ENCODE data around the gene EVX2. TPM values are rescaled to one million over a fixed set of nuclear protein-coding genes. Genes with fewer than 3 reads are reported as not detected.

Gene EVX2
- total RNA-seq, 2 experiments from 2014 or later, result not detected

DNA sequence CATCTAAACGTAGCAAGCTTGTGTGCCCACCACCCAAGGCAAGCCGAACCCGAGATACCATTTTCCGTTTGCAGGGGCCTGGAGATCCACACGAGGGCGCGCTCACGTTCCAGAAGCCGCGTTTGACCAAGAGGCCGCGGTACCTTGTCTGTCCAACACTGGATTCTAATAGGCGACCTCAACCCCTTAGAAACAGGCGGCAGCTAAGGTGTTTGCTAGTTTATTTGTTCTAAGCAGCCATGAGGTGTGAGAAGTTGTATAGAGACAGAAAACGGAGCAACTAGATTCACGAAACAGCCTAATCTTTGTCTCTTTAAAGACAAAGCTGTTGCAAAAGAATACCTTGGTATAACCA is 27.5 kb upstream of the EVX2 start:
- POLR2A ChIA-PET, result no interaction called here
- peaks cover 5% of the 10 kb centered on the region for H3K36me3 Mint-ChIP-seq
- H3K4me3 Mint-ChIP-seq, result peak overlapping the region; percentile 8
- intact Hi-C loops (cut with micrococcal nuclease), result loop anchor here (2.0 to 5.0 kb wide), 2 partner anchors 26 to 51 kb away; no protein-coding TSS in a partner anchor
- H3K27me3 Mint-ChIP-seq, result peaks cover 80% of the 10 kb centered on the region
- CTCF ChIA-PET, result interaction anchor here (1.0 to 1.9 kb wide), 7 partner anchors 8 to 541 kb away, joined by 3 to 13 read pairs (median 7); no protein-coding TSS in a partner anchor
- peak; percentile 49 for DNase-seq
- H3K4me1 Mint-ChIP-seq (ENCODE audit: low read depth), result peaks cover 13% of the 10 kb centered on the region
- H3K27ac Mint-ChIP-seq, result no peak overlapping the region
- H3K9me3 Mint-ChIP-seq, result no peaks in the 10 kb centered on the region

DNA sequence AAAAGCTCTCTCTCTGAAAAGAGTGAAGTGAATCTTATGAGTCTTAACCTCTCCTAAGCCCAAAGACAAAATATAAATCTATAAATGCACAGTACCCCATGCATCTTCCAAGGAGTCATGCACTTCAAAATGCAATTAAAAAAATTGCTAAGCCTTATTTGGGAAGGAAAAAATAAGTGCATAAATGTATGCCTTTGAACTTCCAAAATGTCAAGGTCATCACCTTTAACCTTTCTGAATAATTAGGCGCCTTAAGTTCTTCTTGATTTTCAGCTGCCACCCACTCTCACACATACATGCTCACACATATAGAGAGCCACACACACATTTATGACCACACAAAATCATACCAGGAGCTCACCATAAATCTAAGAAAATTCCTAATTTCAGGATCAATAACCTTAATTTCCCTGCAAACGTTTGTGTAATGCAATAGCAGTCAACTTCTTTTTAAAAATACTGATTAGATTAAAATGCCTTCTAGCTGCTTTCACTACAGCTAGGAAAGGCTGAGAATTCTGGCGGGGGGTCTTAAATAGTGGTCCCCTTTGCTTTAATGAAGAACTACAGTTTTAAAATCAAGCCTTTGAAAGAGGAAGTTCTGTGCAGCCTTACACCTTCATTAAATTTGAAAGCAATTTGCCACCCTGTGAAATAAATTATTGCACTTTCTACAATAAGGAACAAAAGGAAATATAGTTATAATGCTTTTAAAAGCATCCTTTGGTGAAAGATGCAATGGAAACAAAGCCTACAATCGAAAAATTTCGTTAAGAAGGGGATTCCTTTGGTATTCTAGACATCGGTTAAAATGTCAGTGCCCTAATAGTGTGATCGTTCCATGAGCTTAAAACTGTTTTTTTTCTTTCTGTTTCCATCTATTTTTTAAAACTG is 26.9 kb upstream of the EVX2 start:
- peaks cover 18% of the 10 kb centered on the region for H3K4me1 Mint-ChIP-seq (ENCODE audit: low read depth)
- H3K27me3 Mint-ChIP-seq, result peaks cover 81% of the 10 kb centered on the region
- H3K4me3 Mint-ChIP-seq, result peak overlapping the region; percentile 8
- POLR2A ChIA-PET, result no interaction called here
- no peaks in the 10 kb centered on the region for H3K9me3 Mint-ChIP-seq
- H3K27ac Mint-ChIP-seq, result no peak overlapping the region
- no peak for DNase-seq
- intact Hi-C loops (cut with micrococcal nuclease), result loop anchor here (2.0 to 5.0 kb wide), 2 partner anchors 26 to 52 kb away; no protein-coding TSS in a partner anchor
- CTCF ChIA-PET, result interaction anchor here (0.8 to 1.9 kb wide), 9 partner anchors 8 to 1037 kb away, joined by 3 to 13 read pairs (median 7); no protein-coding TSS in a partner anchor
- H3K36me3 Mint-ChIP-seq, result peaks cover 5% of the 10 kb centered on the region

DNA sequence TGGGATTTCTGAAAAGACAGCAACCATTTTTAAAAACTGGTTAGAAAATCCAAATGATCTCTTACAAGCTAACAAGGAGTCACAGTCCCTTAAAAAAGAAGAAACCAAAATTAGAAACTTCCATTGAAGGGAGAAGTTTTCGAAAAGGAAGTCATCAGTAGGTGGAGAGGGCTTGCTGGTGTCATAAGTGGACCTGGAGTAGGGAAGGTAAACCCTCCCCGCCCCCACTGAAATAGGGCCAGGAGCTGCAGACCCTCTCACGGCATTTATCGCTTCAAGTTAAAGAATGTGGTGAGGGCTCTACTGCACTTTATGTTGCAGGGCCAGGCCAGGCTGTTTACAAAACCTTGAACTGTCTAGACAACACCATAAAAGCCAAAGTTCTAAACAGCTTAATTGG is 26.2 kb upstream of the EVX2 start:
- H3K4me1 Mint-ChIP-seq (ENCODE audit: low read depth), result peaks cover 23% of the 10 kb centered on the region
- ChIA-PET POLR2A (no interaction called here), CTCF (interaction anchor here (0.8 to 1.9 kb wide), 6 partner anchors 10 to 542 kb away, joined by 3 to 8 read pairs (median 7); no protein-coding TSS in a partner anchor)
- H3K27me3 Mint-ChIP-seq, result peaks cover 84% of the 10 kb centered on the region
- H3K9me3 Mint-ChIP-seq, result no peaks in the 10 kb centered on the region
- H3K4me3 Mint-ChIP-seq, result no peak overlapping the region
- no peak overlapping the region for H3K27ac Mint-ChIP-seq
- H3K36me3 Mint-ChIP-seq, result peaks cover 5% of the 10 kb centered on the region
- no peak for DNase-seq
- intact Hi-C loops (cut with micrococcal nuclease), result loop anchor here (2.0 to 5.0 kb wide), 2 partner anchors 25 to 52 kb away; no protein-coding TSS in a partner anchor

- POLR2A ChIA-PET, result no interaction called here
- H3K9me3 Mint-ChIP-seq, result no peaks in the 10 kb centered on the region
- no peak overlapping the region for H3K27ac Mint-ChIP-seq
- intact Hi-C loops (cut with micrococcal nuclease), result no loop called here
- H3K36me3 Mint-ChIP-seq, result peaks cover 5% of the 10 kb centered on the region
- H3K27me3 Mint-ChIP-seq, result peaks cover 84% of the 10 kb centered on the region
- CTCF ChIA-PET, result interaction anchor here (1.6 to 1.8 kb wide), 3 partner anchors 11 to 346 kb away, joined by 7 to 8 read pairs (median 7); no protein-coding TSS in a partner anchor
- H3K4me3 Mint-ChIP-seq, result no peak overlapping the region
- H3K4me1 Mint-ChIP-seq (ENCODE audit: low read depth), result peaks cover 26% of the 10 kb centered on the region
- DNase-seq, result no peak
Measured at GRCh38 chr2:176109192-176109901, 25.6 kb upstream of the EVX2 start.

GRCh38 chr2:176107731-176108181 is 24.0 kb upstream of the EVX2 start:
- H3K27ac Mint-ChIP-seq, result no peak overlapping the region
- CTCF ChIA-PET, result no interaction called here
- H3K9me3 Mint-ChIP-seq, result no peaks in the 10 kb centered on the region
- intact Hi-C loops (cut with micrococcal nuclease), result no loop called here
- no peak overlapping the region for H3K4me3 Mint-ChIP-seq
- peaks cover 30% of the 10 kb centered on the region for H3K4me1 Mint-ChIP-seq (ENCODE audit: low read depth)
- DNase-seq, result no peak
- H3K36me3 Mint-ChIP-seq, result peaks cover 5% of the 10 kb centered on the region
- POLR2A ChIA-PET, result no interaction called here
- H3K27me3 Mint-ChIP-seq, result peaks cover 80% of the 10 kb centered on the region

DNA sequence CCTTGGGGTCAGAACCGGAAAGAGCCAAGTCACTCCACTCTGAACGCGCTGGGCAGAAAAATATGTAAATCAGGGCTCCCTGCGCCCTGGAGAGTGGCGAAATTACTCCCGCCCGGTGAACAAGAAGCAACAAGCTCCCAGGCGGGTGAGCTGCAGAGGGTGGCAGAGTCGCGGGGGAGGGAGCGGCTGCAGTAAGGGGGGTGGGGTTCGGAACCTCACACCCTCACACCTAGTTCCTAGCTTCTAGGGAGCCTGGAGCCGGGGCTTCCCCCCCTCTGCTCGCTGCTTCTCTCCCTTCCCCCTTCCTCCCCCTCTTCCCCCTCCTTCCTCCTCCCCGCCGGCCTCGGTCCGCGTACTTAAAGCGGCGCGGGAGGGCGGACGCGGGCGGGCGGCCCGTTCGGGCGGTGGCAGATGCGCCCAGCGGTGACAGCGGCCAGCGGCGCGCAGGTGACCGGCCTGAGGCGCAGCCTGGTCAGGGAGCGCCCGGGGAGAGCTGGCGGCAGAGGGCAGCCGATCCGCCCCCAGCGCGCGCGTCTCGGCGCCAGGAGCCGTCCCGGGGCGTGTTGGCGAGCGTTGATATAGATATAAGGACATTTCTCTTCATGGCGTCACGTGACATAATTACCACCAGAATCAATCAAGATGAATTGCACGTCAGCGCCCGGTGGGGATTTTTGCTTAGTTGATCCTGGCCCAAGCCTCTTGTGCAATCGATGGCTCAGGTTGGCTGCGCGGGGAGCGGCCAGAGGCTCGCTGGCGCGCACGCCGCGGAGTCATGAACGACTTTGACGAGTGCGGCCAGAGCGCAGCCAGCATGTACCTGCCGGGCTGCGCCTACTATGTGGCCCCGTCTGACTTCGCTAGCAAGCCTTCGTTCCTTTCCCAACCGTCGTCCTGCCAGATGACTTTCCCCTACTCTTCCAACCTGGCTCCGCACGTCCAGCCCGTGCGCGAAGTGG is 23.1 kb upstream of the EVX2 start, which contains the start of gene HOXD11:
Gene HOXD11, plus strand, starts transcription at position 700 of the 959 bp plus-strand sequence. Its CDS starts 76 bp downstream, at position 776.
- ChIA-PET POLR2A (no interaction called here), CTCF (no interaction called here)
- Mint-ChIP-seq H3K27me3 (peaks cover 82% of the 10 kb centered on the region), H3K36me3 (peaks cover 5% of the 10 kb centered on the region), H3K9me3 (no peaks in the 10 kb centered on the region), H3K4me1 (ENCODE audit: low read depth) (peaks cover 30% of the 10 kb centered on the region), H3K27ac (no peak within 1 kb of the TSS), H3K4me3 (peak within 1 kb of the TSS; percentile 12)
- no peak for DNase-seq
- intact Hi-C loops (cut with micrococcal nuclease), result no loop called here

- Mint-ChIP-seq H3K4me1 (ENCODE audit: low read depth) (peaks cover 30% of the 10 kb centered on the region), H3K4me3 (no peak overlapping the region), H3K27ac (no peak overlapping the region), H3K36me3 (peaks cover 5% of the 10 kb centered on the region), H3K9me3 (no peaks in the 10 kb centered on the region), H3K27me3 (peaks cover 82% of the 10 kb centered on the region)
- DNase-seq, result no peak
- intact Hi-C loops (cut with micrococcal nuclease), result no loop called here
- ChIA-PET POLR2A (no interaction called here), CTCF (no interaction called here)
Measured at GRCh38 chr2:176105730-176106580, 22.2 kb upstream of the EVX2 start.

DNA sequence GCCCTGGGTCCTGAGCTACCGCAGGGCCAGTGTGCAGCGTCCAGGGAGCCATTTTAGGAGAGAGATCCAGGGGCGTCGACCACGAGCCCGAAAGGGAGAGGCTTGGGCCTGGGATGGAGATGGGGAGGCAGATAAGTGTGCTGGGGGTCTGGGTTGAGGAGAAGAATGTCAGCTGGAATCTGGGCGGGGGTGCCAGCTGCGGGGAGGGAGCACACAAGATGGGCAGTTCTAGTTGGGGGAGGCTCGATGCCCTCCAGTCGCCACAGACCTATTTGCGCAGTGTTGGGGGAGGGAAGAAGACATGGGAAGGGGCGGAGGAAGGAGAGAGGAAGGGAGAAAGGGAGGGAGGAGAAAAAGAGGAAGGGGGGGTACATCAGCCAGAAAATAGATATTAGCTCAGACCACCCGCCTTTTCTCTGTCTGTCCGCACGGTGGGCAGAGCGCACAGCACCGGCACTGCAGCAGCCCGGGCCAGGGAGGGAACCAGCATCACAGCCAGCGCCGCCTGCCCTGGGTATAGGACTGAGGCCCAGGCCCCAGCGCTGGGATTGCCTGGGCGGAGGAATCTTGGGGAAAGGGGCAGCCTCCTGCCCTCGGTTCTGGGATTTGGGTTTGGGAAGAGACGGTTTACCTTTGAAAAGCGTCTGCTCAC is 21.4 kb upstream of the EVX2 start:
- Mint-ChIP-seq H3K27me3 (peaks cover 84% of the 10 kb centered on the region), H3K36me3 (peaks cover 5% of the 10 kb centered on the region), H3K4me1 (ENCODE audit: low read depth) (peaks cover 30% of the 10 kb centered on the region), H3K4me3 (no peak overlapping the region), H3K27ac (no peak overlapping the region), H3K9me3 (no peaks in the 10 kb centered on the region)
- intact Hi-C loops (cut with micrococcal nuclease), result no loop called here
- ChIA-PET CTCF (interaction anchor here (1.0 kb wide), 2 partner anchors 9 to 36 kb away, joined by 3 read pairs; no protein-coding TSS in a partner anchor), POLR2A (no interaction called here)
- no peak for DNase-seq

- H3K27ac Mint-ChIP-seq, result no peak overlapping the region
- H3K4me1 Mint-ChIP-seq (ENCODE audit: low read depth), result peaks cover 30% of the 10 kb centered on the region
- intact Hi-C loops (cut with micrococcal nuclease), result no loop called here
- H3K9me3 Mint-ChIP-seq, result no peaks in the 10 kb centered on the region
- H3K36me3 Mint-ChIP-seq, result peaks cover 5% of the 10 kb centered on the region
- POLR2A ChIA-PET, result no interaction called here
- peaks cover 80% of the 10 kb centered on the region for H3K27me3 Mint-ChIP-seq
- no peak for DNase-seq
- CTCF ChIA-PET, result interaction anchor here (1.0 to 2.0 kb wide), 3 partner anchors 10 to 36 kb away, joined by 3 to 5 read pairs (median 3); no protein-coding TSS in a partner anchor
- no peak overlapping the region for H3K4me3 Mint-ChIP-seq
Measured at GRCh38 chr2:176104316-176105077, 20.7 kb upstream of the EVX2 start.

All from activated CD4-positive, alpha-beta memory T cell treated with anti-CD3 and anti-CD28 coated beads for 36 hours (primary cell).